Measurements from ENCODE around the gene ZNF598.
"Not testable (repeated sequence)": the region's sequence is repeated elsewhere in the genome, so short reads cannot be mapped to it uniquely, and the experiment has no call there.

The ZNF598 gene

DNA sequence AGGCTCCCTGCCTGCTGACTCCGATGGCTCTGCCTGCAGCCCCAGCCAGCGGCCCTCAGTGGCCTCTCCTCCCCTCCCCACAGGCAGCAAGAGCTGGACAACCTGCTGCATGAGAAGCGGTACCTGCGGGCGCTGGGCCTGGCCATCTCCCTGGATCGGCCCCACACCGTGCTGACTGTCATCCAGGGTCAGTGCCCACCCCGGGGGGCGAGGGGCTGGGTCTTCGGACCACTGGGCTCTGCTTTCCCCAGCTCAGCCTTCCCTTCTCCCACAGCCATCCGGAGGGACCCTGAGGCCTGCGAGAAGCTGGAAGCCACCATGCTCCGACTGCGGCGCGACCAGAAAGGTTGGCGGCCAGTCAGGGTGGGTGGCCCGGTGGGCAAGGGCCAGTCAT is 31.7 kb downstream of the ZNF598 start:
- no peak for DNase-seq (ENCODE audit: low read depth in 2 of 2)

DNA sequence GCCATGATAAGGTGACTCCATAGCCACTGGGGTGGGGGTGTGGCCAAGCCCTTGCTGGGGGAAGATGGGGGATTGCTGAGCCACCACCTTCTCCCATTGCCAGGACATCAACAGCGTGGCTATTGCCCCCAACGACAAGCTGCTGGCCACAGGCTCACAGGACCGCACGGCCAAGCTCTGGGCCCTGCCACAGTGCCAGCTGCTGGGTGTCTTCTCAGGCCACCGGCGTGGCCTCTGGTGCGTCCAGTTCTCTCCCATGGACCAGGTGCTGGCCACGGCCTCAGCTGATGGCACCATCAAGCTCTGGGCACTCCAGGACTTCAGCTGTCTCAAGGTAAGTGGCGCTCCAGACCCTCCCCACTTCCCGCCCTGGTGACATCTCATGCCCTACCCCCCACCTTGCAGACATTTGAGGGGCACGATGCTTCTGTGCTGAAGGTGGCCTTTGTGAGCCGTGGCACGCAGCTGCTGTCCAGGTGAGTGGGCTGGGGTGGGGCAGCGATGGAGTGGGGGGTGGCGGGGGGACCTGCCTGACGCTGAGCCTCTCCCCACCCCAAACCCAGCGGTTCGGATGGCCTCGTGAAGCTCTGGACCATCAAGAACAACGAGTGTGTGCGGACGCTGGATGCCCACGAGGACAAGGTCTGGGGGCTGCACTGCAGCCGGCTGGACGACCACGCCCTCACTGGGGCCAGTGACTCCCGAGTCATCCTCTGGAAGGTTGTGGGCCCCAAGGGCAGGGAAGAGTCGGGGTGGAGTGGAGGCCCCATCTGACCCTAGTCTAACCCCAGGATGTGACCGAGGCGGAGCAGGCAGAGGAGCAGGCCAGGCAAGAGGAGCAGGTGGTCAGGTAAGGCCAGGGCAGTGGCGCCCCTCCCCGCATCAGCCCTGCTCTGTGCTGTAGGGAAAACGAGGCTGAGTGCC is 32.4 kb downstream of the ZNF598 start:
- no peak for DNase-seq (ENCODE audit: low read depth in 2 of 2)

DNA sequence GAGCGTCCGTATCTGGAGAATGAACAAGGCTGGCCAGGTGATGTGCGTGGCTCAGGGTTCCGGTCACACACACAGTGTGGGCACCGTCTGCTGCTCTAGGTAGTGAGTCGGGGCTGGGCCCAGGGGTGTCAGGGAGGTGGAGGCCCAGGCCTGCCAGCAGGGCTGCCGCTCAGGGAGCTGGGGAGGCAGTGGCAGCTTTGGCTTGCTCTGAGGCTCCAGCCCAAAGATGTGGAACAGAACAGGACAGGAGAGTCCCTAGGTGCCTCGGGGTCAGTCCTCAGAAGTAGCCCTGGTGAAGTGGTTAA is 33.5 kb downstream of the ZNF598 start:
- DNase-seq (ENCODE audit: low read depth in 2 of 2), result no peak

DNA sequence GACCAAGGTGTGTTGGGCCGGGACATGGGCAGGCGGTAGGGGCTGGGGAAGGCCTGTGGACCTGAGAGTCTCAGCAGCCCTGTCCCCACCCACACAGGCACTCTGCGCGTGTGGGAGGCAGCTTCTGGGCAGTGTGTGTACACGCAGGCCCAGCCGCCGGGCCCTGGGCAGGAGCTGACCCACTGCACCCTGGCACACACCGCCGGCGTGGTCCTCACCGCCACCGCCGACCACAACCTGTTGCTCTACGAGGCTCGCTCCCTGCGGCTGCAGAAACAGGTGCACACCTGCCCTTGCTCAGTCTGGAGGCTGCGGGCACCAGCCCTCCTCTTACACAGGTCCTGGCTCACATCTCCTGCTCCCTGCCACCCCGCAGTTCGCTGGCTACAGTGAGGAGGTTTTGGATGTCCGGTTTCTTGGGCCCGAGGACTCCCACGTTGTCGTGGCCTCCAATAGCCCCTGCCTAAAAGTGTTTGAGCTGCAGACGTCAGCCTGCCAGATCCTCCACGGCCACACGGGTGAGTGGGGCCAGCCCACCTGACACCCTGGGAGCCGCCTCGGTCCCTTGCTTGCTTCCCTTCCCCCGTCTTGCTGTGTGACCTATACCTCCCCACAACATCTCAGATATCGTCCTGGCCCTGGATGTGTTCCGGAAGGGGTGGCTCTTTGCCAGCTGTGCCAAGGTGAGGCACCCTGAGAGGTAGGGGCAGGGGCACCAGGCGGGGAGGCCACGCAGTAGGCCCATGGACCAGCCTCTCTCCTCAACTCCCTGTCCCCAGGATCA is 34.0 kb downstream of the ZNF598 start:
- DNase-seq (ENCODE audit: low read depth in 2 of 2), result no peak

DNA sequence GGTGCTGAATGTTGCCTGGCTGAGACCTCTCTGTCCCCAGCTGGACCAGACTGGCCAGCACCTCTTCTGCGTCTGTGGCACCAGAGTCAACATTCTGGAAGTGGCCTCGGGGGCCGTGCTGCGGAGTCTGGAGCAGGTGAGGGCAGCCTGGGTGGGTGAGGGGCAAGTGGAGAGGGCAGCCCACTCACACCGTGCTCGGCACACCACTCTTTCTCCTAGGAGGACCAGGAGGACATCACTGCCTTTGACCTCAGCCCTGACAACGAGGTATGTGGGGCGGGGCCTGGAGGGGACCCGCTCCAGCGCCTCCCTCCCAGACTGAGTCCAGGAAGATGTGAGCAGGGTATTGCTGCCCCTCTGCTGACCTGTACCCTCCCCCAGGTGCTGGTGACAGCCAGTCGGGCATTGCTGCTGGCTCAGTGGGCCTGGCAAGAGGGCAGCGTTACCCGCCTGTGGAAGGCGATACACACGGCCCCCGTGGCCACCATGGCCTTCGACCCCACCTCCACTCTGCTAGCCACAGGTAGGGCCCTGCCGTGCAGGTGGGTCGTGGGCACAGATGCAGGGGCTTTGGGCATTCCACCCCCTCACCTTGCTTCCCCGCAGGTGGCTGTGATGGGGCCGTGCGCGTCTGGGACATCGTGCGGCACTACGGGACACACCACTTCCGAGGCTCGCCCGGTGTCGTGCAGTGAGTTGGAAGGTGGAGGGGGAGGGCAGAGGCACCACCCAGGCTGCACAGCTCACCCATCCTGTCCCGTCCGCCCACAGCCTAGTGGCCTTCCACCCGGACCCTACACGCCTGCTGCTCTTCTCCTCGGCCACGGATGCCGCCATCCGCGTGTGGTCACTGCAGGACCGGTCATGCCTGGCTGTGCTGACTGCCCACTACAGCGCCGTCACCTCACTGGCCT is 35.2 kb downstream of the ZNF598 start:
- DNase-seq (ENCODE audit: low read depth in 2 of 2), result no peak

DNA sequence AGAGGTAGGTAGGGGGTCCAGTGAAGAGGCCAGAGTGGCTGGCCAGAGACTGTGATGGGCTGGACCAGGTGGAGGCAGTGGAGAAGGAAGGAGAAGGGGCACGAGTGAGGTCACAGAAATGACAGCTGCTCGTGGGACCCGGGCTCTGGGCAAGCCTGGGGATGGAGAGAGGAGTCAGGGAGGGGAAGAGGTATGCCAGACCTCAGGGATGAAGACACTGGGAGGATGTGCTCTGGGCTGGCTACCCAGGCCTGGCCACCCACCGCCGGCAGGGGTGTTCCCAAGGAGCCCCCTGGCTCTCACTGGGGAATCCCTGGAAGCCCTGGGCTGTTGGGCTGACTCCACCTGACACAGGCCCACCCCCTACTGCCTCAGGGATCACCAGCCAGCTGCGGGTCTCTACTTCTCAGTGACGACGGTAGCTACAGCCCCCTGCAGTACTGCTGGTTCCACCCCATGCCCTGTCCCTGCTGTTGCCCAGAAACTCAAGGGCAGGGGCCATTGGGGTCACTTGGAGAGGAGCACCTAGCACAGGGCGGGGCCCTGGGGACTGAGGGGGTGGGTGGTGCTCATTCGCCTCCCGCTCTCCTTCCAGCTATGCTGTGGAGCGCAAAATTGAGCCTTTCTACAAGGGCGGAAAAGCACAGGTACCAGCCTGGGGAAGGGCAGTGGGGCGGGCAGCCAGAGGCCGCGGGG is 36.0 kb downstream of the ZNF598 start:
- no peak for DNase-seq (ENCODE audit: low read depth in 2 of 2)

DNA sequence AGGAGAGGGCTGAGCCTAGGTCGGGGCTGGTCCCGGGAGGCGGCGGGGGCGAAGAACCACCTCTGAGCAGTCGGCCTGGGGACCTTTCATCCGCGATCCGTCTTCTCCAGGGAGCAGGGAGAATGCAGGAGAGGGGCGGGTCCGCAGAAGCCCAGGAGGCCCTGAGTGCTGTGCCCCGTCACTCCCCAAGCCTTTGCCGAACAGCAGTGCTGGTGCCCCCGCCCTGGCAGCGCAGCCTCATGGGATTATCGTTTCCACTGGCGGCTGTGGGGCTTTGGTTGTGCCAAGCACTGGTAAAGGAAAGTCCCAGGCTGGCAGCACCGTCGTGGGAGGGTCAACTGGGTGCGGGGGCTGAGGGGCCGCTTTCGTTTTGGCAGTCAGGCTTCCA is 37.1 kb downstream of the ZNF598 start:
- DNase-seq (ENCODE audit: low read depth in 2 of 2), result no peak

DNA sequence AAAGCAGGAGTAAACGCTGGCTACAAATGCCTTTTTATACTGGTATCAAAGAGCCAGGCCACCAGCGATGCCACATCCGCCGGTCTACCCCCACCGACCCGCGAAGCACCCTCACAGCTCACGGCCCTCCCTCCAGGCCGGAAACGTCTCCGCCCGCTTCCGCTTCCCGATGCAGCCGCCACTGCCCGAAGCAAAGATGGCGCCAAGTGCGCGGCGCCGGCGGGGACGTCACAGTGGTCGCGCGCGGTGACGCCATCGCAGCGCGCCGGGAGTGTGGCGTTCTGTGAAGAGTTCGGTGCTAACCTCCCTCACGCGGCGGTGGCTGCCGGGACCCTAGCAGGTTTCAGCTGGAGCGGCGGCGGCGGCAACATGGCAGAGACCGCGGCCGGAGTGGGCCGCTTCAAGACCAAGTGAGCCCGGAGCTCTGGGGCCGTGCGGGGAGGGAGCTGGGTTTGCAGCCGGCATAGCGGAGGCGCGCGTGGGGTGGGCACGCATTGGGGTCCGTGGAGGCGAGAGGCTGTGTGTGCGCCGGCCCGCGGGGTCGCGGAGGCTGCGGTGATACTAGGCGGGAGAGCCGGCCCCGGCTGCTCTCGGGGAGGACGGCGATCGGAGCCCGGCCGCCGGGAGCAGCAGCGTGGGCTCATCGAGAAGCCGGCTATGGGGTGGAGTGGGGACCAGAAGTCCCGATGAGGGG is 37.7 kb downstream of the ZNF598 start, which contains the start of gene TBL3:
Gene TBL3 (plus strand): TSS at position 258 of the 694 bp plus-strand sequence. CDS start 112 bp downstream, at position 370.
- DNase-seq (ENCODE audit: low read depth in 2 of 2), result peak; percentile 93 to 95

DNA sequence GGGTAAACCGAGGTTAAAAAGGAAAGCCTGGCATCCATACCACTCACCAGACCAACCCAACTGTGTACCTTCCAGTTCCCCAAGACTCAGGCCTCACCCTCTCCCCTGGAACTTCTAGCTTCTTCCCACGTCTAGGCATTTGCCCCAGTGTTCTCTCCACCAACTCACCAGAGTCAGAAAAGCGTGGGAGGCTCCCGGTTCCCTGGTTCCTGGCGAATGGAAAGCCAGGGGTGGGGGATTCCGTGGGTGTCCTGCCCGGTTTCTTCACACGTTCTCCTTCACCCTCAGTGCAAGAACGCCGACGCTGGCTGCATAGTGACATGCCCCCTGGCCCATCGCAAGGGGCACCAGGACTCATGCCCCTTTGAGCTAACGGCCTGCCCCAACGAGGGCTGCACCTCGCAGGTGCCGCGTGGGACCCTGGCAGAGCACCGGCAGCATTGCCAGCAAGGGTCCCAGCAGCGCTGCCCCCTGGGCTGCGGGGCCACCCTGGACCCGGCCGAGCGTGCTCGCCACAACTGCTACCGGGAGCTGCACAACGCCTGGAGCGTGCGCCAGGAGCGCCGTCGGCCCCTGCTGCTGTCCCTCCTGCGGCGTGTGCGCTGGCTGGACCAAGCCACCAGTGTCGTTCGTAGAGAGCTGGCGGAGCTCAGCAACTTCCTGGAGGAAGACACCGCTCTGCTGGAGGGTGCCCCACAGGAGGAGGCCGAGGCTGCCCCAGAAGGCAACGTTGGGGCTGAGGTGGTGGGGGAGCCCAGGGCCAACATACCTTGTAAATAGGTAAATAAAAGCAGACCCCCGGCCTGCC is 41.3 kb downstream of the ZNF598 start:
- DNase-seq (ENCODE audit: low read depth in 2 of 2), result no peak

DNA sequence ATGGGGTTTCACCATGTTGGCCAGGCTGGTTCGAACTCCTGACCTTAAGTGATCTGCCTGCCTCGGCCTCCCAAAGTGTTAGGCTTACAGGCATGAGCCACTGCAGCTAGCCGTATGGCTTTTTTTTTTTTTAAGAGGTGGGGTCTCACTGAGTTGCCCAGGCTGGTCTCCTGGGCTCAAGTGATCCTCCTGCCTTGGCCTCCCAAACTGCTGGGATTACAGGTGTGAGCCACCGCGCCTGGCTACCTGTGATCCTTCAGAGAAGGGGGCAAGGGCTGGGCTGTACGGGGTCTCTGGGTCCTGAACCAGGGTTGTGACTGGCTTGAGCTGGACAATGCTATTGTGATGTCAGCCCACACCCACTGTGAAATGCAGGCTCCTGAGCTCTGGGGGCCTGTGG is 43.2 kb downstream of the ZNF598 start, which contains the start of gene RNF151:
Gene RNF151 (plus strand): TSS at position 397 of the 400 bp plus-strand sequence. CDS start 26 bp downstream, outside the sequence.
- DNase-seq (ENCODE audit: low read depth in 2 of 2), result no peak

DNA sequence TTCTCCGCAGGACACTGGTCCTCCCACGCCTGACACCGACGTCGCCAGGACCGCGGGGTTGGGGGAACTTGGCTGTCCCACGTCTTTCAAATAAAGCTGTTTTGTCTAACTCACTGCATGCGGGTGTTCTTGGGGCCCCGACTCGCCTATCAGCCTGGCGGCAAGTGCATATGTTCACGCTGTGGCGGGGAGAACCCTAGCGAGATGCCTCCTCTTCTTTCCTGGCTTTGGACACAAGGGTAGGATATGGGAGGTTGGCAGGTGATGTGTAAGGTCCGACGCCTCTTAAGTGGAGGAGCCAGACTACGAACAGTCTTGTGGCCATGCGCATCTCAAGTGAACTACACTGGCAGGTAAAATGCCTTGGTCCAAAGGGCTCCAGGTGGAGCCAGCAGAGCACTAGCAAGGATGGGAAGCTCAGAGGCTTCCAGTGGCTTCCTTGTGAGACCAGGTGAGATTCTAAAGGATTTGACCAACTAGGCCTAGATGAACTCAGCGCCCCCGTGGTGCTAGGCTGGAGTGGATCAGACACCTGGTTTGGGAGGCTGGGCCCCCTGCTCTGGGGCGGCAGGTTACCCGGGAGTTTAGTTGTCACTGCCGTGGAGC is 44.1 kb downstream of the ZNF598 start:
- DNase-seq (ENCODE audit: low read depth in 2 of 2), result no peak

DNA sequence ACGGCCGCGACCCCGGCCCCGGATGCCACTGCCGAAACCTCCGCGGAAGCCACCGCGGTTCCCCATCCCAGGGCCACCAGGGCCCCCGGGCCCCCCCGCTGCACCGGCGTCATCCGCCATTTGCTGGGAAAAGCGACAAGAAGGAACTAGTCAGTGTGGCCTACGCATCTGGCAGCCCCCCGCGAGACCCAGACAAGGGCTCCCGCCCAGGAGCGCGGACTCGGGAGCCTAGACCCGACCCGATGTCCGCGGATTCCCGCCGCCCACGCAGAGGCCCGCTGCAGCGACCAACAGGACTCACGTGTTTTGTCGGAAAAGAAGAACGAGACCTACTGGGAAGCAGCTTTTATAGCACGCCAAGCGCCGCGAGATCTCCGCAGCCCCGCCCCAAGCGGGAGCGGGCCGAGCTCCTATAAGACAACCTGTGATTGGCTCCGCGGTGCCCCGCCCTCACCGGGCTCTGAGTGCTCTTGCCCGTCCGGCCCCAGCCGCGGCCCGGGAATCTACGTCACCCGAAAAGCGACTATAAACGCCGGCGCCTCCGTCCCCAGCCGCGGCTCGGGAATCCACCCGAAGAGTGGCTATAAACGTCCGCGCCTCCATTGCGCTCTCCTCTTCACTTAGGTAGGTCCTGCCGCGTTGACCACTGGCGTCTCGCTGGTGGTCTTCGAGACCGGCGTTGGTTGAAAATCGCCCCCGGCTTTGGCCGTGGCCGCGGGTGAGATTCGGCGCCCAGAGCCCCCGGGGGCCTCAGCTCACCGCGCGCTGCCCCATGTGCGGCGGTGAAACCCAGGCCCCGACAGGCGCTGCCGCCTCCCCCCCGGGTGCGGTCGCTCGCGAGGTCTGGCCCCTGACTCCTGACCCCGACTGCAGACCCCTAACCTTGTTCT is 44.9 kb downstream of the ZNF598 start, which contains the start of gene RPS2:
Gene RPS2 (minus strand): TSS at position 321 of the 890 bp plus-strand sequence. CDS start 201 bp downstream, at position 120.
- DNase-seq (ENCODE audit: low read depth in 2 of 2), result peak; percentile 96

DNA sequence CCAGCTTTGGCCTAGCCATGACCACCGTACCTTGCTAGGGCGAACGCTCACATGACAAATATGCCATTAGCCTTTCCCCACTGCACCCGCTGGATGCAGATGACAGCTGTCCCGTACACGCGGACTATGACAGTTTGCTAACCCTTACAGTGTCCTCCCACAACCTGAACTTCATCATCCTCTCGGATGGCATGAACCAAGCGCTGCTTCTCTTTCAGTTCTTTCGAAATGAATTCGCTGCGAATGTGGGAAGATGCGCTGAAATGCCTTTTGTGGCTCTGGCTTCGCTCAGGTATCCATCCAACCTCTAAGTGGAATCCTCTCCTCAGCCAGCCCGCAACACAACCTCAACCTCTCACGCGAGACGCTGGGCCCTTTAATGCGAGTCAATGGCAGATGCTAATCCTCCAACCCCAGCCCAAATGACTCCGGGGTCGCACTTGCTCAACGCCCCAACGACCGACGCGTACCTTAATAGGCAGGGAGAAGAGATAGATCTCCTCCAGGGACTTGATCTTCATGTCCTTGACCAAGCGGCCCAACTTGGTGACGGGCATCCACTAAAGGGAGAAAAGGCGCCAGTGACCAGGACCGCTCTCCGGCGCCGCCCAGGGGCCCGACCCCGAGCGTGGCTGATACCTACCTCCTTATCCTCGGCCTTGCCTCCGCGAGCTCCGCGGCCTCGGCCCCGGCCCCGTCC is 45.7 kb downstream of the ZNF598 start:
- no peak for DNase-seq (ENCODE audit: low read depth in 2 of 2)

DNA sequence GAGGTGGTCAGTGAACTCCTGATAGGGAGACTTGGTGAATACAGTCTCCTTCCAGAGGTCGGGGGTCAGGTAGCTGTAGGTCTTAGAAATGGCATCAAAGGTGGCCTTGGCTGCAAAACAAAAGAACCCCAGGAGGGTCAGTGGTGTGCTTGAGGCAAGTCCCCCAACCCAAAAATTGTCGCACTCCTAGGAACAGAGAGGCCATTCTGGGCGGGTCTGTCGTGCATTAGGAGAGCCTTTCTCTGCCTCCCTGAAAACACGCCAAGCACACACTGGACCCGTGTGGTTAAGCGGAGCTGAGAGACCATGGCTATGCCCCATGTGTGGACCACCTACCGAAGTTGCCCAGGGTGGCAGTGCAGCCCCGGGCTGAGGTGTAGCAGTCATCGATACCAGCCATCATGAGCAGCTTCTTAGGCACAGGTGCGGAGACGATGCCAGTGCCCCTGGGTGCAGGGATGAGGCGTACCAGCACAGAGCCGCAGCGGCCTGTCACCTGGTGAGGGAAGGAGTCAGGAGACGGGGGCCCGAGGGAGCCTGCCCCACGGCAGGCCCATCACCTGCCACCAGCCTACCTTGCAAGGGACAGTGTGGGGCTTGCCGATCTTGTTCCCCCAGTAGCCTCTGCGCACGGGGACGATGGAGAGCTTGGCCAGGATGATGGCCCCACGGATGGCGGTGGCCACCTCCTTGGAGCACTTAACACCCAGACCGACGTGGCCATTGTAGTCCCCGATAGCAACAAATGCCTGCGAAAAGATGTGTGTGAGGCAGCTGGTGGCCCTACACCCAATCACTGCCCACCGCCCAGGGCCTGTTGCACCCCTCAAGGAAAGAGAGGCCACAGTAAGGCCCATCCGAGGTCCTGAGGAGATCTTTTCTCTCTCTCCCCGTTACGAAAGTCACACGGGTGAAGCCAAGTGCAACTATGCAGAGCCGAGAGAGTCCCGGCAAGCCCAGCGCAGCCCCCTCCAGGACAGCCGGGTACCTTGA is 47.2 kb downstream of the ZNF598 start:
- not testable (repeated sequence) for DNase-seq (ENCODE audit: low read depth in 2 of 2)

DNA sequence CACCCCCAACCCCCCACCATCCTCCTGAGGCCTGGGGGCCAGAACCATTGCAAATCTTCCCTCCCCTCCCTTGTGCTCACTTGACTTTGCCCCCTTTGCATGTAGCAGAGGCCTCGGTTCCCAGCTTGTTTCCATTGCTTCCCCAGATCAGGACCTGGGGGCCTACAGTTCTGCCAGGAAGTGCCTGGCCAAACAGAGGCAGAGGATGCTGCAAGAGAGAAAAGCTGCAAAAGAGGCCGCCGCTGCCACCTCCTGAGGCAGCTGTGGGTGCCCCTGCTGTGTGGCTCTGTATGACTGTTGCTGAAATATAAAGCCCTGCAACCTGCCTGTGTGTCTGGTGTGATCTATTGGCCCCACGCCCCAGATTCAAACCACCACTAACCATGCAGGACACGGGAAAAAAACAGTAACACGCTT is 48.0 kb downstream of the ZNF598 start:
- no peak for DNase-seq (ENCODE audit: low read depth in 2 of 2)
